GM06990 (cell line): ENCODE results near the gene ASB10.

Experiments used
- DNase-seq: peaks from one replicate; pipeline ENCODE4 v3.0.0-alpha.2; 2011; ENCODE audit not compliant: insufficient read length; ENCODE audit errors: extremely low read depth
- H3K27me3 ChIP-seq: replicated peaks from 2 replicates; pipeline ENCODE4 v1.6.0; 2011; ENCODE audit warnings: low read length; ENCODE audit not compliant: control insufficient read depth, insufficient read depth
- H3K36me3 ChIP-seq: 2 replicates; pipeline ENCODE4 v1.5.1; 2011; ENCODE audit warnings: low read length; ENCODE audit not compliant: control insufficient read depth, insufficient read depth
- H3K4me3 ChIP-seq: replicated peaks from 2 replicates; pipeline ENCODE4 v1.5.1; 2011; ENCODE audit warnings: low read depth, mild to moderate bottlenecking, control low read depth, low read length
- TF ChIP-seq, protein P1 (sequence below): IDR thresholded peaks from 2 replicates; pipeline ENCODE4 v1.5.1; 2011; ENCODE audit warnings: low read length, control low read depth, mild to moderate bottlenecking, inconsistent platforms; ENCODE audit not compliant: insufficient read depth, poor library complexity, severe bottlenecking

The ASB10 gene

GRCh38 chr7:151194188-151194587, 7.1 kb upstream of the ASB10 start:
- Histone ChIP-seq H3K4me3 (no peak overlapping the region), H3K27me3 (peaks cover 4% of the 10 kb centered on the region; the same call in 1 of the 2 replicates), H3K36me3 (no peaks in the 10 kb centered on the region)
- no peak for DNase-seq
- TF ChIP-seq, protein P1, sequence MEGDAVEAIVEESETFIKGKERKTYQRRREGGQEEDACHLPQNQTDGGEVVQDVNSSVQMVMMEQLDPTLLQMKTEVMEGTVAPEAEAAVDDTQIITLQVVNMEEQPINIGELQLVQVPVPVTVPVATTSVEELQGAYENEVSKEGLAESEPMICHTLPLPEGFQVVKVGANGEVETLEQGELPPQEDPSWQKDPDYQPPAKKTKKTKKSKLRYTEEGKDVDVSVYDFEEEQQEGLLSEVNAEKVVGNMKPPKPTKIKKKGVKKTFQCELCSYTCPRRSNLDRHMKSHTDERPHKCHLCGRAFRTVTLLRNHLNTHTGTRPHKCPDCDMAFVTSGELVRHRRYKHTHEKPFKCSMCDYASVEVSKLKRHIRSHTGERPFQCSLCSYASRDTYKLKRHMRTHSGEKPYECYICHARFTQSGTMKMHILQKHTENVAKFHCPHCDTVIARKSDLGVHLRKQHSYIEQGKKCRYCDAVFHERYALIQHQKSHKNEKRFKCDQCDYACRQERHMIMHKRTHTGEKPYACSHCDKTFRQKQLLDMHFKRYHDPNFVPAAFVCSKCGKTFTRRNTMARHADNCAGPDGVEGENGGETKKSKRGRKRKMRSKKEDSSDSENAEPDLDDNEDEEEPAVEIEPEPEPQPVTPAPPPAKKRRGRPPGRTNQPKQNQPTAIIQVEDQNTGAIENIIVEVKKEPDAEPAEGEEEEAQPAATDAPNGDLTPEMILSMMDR = no peak

GRCh38 chr7:151193203-151193978, 6.3 kb upstream of the ASB10 start:
- H3K27me3 ChIP-seq = peaks cover 4% of the 10 kb centered on the region; the same call in 1 of the 2 replicates
- no peak overlapping the region for H3K4me3 ChIP-seq
- H3K36me3 ChIP-seq = no peaks in the 10 kb centered on the region
- no peak for DNase-seq
- TF ChIP-seq, protein P1 = no peak

- no peak for DNase-seq
- H3K27me3 ChIP-seq = peaks cover 3% of the 10 kb centered on the region; the same call in 1 of the 2 replicates
- H3K36me3 ChIP-seq = no peaks in the 10 kb centered on the region
- TF ChIP-seq, protein P1 = no peak
- H3K4me3 ChIP-seq = no peak overlapping the region
Observed at GRCh38 chr7:151192002-151192539, 5.0 kb upstream of the ASB10 start.

- TF ChIP-seq, protein P1 = no peak
- H3K4me3 ChIP-seq = no peak overlapping the region
- no peaks in the 10 kb centered on the region for H3K36me3 ChIP-seq
- no peak for DNase-seq
- H3K27me3 ChIP-seq = peaks cover 3% of the 10 kb centered on the region; the same call in 1 of the 2 replicates
Observed at GRCh38 chr7:151191544-151191943, 4.5 kb upstream of the ASB10 start.

- Histone ChIP-seq H3K4me3 (no peak overlapping the region), H3K36me3 (no peaks in the 10 kb centered on the region), H3K27me3 (peaks cover 1% of the 10 kb centered on the region; the same call in 1 of the 2 replicates)
- TF ChIP-seq, protein P1 = no peak
- DNase-seq = no peak
Observed at GRCh38 chr7:151189038-151189437, 2.0 kb upstream of the ASB10 start.
